CD4-positive, alpha-beta memory T cell (primary cell): Measurements from ENCODE around the gene ATAD5. TPM values are rescaled to one million over a fixed set of nuclear protein-coding genes. Genes with fewer than 3 reads are reported as not detected.
A peak's percentile ranks its signal among the peaks of the same experiment; 100 is the strongest.
"Not testable (repeated sequence)": the region's sequence is repeated elsewhere in the genome, so short reads cannot be mapped to it uniquely, and the experiment has no call there.

Experiments
- CTCF ChIA-PET: fragments of 350-600 bp; sonication (Branson Sonifier 250); formaldehyde crosslinking; loops from one replicate; lab custom pipeline; 2021; ENCODE audit warnings: inconsistent platforms; ENCODE audit not compliant: partially characterized antibody; lab: Charles Lee
- POLR2A ChIA-PET: fragments of 350-600 bp; sonication (Branson Sonifier 250); formaldehyde crosslinking; loops from one replicate; lab custom pipeline; 2021; ENCODE audit not compliant: partially characterized antibody; lab: Charles Lee
- DNase-seq, 5 donors: peaks; one replicate each; pipeline versions ENCODE4 v3.0.0 to v3.0.0-alpha.2; 2020 to 2022; ENCODE audit warnings: mixed read lengths in 1 of 5
- H3K27ac ChIP-seq: one replicate; pipeline ENCODE4 v1.7.0; 2013; ENCODE audit warnings: low read depth, low read length
- H3K27me3 ChIP-seq: 2 replicates; pipeline ENCODE4 v1.7.0; 2013; ENCODE audit warnings: mild to moderate bottlenecking, low read length, moderate library complexity; ENCODE audit not compliant: insufficient read depth
- H3K36me3 ChIP-seq: 2 replicates; pipeline ENCODE4 v1.7.0; 2013; ENCODE audit warnings: mild to moderate bottlenecking, low read length, moderate library complexity; ENCODE audit not compliant: insufficient read depth
- H3K4me1 ChIP-seq: 2 replicates; pipeline ENCODE4 v1.7.0; 2013; ENCODE audit warnings: mild to moderate bottlenecking, low read length, moderate library complexity; ENCODE audit not compliant: insufficient read depth
- H3K4me3 ChIP-seq, 2 donors: one replicate each; pipeline ENCODE4 v1.7.0; 2013; ENCODE audit warnings: low read length in 2 of 2, mild to moderate bottlenecking in 1 of 2
- H3K9me3 ChIP-seq, 2 donors: one replicate each; pipeline ENCODE4 v1.7.0; 2013; ENCODE audit warnings: low read length in 2 of 2, control low read depth in 1 of 2; ENCODE audit not compliant: control insufficient read depth in 1 of 2
- H3K27ac Mint-ChIP-seq, 7 donors: one replicate each; pipeline ENCODE4 v1.8.0; 2020 to 2021; ENCODE audit warnings: mixed read lengths in 7 of 7, mild to moderate bottlenecking in 6 of 7, inconsistent platforms in 3 of 7, moderate library complexity in 3 of 7
- H3K27me3 Mint-ChIP-seq, 2 donors: one replicate each; pipeline ENCODE4 v1.8.0; 2020 to 2021; ENCODE audit warnings: mixed read lengths in 2 of 2
- H3K36me3 Mint-ChIP-seq, 2 donors: one replicate each; pipeline ENCODE4 v1.8.0; 2020 to 2021; ENCODE audit warnings: mixed read lengths in 2 of 2, inconsistent platforms in 1 of 2, mild to moderate bottlenecking in 1 of 2
- H3K4me1 Mint-ChIP-seq, 4 donors: one replicate each; pipeline ENCODE4 v1.8.0; 2020 to 2021; ENCODE audit warnings: mixed read lengths in 4 of 4, mild to moderate bottlenecking in 1 of 4
- H3K4me3 Mint-ChIP-seq, 8 donors: one replicate each; pipeline ENCODE4 v1.8.0; 2020 to 2021; ENCODE audit warnings: mixed read lengths in 8 of 8, mild to moderate bottlenecking in 7 of 8, moderate library complexity in 6 of 8, inconsistent platforms in 3 of 8
- H3K9me3 Mint-ChIP-seq, 8 donors: one replicate each; pipeline ENCODE4 v1.8.0; 2020 to 2021; ENCODE audit warnings: mixed read lengths in 8 of 8, mild to moderate bottlenecking in 5 of 8, inconsistent platforms in 3 of 8, moderate library complexity in 1 of 8
- intact Hi-C: fragments of 100-400 bp; cut with micrococcal nuclease; formaldehyde crosslinking; loops from one replicate; pipeline ENCODE4 v1.15.1; 2023
- polyA plus RNA-seq, 2 donors: library from polyadenylated mRNA; unstranded; fragments of 300-500 nt; fragmentation: Illumina TruSeq; gene quantifications; one replicate each; pipeline ENCODE4 v1.2.3, GENCODE V29; 2021
- total RNA-seq, 2 experiments: library from RNA; stranded (reverse); gene quantifications; one replicate each; pipeline ENCODE4 v1.2.3, GENCODE V29; 2021

Gene ATAD5
- total and polyA plus RNA-seq, 4 experiments from 2014 or later: 0.15 to 4.5 (median 3.2) TPM

- Histone ChIP-seq H3K36me3 (no peaks in the 10 kb centered on the region), H3K9me3 (no peaks in the 10 kb centered on the region), H3K4me3 (no peak overlapping the region), H3K27ac (peak overlapping the region; percentile 38), H3K27me3 (no peaks in the 10 kb centered on the region), H3K4me1 (peaks cover 85% of the 10 kb centered on the region)
- no peak for DNase-seq
- Mint-ChIP-seq H3K9me3 (no peaks in the 10 kb centered on the region), H3K4me3 (peak overlapping the region in 7 of 8 donors; percentile 19 to 87 (median 68)), H3K27me3 (no peaks in the 10 kb centered on the region), H3K36me3 (peaks cover 16 to 23% of the 10 kb centered on the region in 2 donors), H3K27ac (peak overlapping the region; percentile 87 to 96 (median 94)), H3K4me1 (peaks cover 36 to 62% (median 50%) of the 10 kb centered on the region in 4 donors)
- intact Hi-C loops: no loop called here
- CTCF ChIA-PET: interaction anchor here (12.2 kb wide), 1 partner anchor 10 kb away, joined by 271 read pairs; the partner anchor contains the start of gene CRLF3
- POLR2A ChIA-PET: interaction anchor here (11.2 kb wide), 1 partner anchor 10 kb away, joined by 317 read pairs; the partner anchor contains the start of gene CRLF3
Observed at GRCh38 chr17:30812218-30813177, 19.3 kb upstream of the ATAD5 start.

GRCh38 chr17:30814236-30814635 lies 17.5 kb upstream of the ATAD5 start:
- H3K27me3 Mint-ChIP-seq, H3K4me3 Mint-ChIP-seq, H3K27me3 ChIP-seq, H3K9me3 ChIP-seq, H3K36me3 ChIP-seq, H3K27ac ChIP-seq, H3K9me3 Mint-ChIP-seq, intact Hi-C loops, H3K4me3 ChIP-seq, DNase-seq: not testable (repeated sequence)
- H3K27ac Mint-ChIP-seq: peak overlapping the region in 2 of 7 donors; percentile 9 to 64
- peaks cover 35 to 63% (median 50%) of the 10 kb centered on the region in 4 donors for H3K4me1 Mint-ChIP-seq
- H3K36me3 Mint-ChIP-seq: peaks cover 20 to 21% of the 10 kb centered on the region in 2 donors
- peaks cover 89% of the 10 kb centered on the region for H3K4me1 ChIP-seq
- ChIA-PET POLR2A (interaction anchor here (0.6 to 11.2 kb wide), 3 partner anchors 8 to 71 kb away, joined by 3 to 317 read pairs (median 3); partner anchors contain the start of gene CRLF3), CTCF (interaction anchor here (12.2 kb wide), 1 partner anchor 9 kb away, joined by 271 read pairs; the partner anchor contains the start of gene CRLF3)

GRCh38 chr17:30814860-30815259 lies 16.9 kb upstream of the ATAD5 start:
- CTCF ChIA-PET: interaction anchor here (12.2 kb wide), 1 partner anchor 8 kb away, joined by 271 read pairs; the partner anchor contains the start of gene CRLF3
- H3K9me3 ChIP-seq, H3K4me3 Mint-ChIP-seq, POLR2A ChIA-PET, H3K9me3 Mint-ChIP-seq, H3K27me3 ChIP-seq, H3K4me3 ChIP-seq, H3K27ac ChIP-seq, H3K27me3 Mint-ChIP-seq, intact Hi-C loops, H3K36me3 ChIP-seq, DNase-seq: not testable (repeated sequence)
- peaks cover 20 to 21% of the 10 kb centered on the region in 2 donors for H3K36me3 Mint-ChIP-seq
- H3K4me1 ChIP-seq: peaks cover 89% of the 10 kb centered on the region
- H3K27ac Mint-ChIP-seq: peak overlapping the region in 1 of 7 donors; percentile 9
- H3K4me1 Mint-ChIP-seq: peaks cover 35 to 63% (median 49%) of the 10 kb centered on the region in 4 donors

- Histone ChIP-seq H3K9me3 (no peaks in the 10 kb centered on the region), H3K4me1 (peaks cover 89% of the 10 kb centered on the region), H3K27ac (no peak overlapping the region), H3K27me3 (no peaks in the 10 kb centered on the region), H3K4me3 (no peak overlapping the region), H3K36me3 (no peaks in the 10 kb centered on the region)
- CTCF ChIA-PET: no interaction called here
- peaks cover 35 to 63% (median 52%) of the 10 kb centered on the region in 4 donors for H3K4me1 Mint-ChIP-seq
- POLR2A ChIA-PET: no interaction called here
- no peaks in the 10 kb centered on the region for H3K27me3 Mint-ChIP-seq
- peak overlapping the region in 1 of 8 donors; percentile 20 for H3K4me3 Mint-ChIP-seq
- DNase-seq: no peak
- peaks cover 21 to 25% of the 10 kb centered on the region in 2 donors for H3K36me3 Mint-ChIP-seq
- H3K9me3 Mint-ChIP-seq: no peaks in the 10 kb centered on the region
- H3K27ac Mint-ChIP-seq: peak overlapping the region in 2 of 7 donors; percentile 23 to 65
- intact Hi-C loops: no loop called here
Observed at GRCh38 chr17:30816165-30816564, 15.6 kb upstream of the ATAD5 start.

GRCh38 chr17:30819971-30820705 lies 11.6 kb upstream of the ATAD5 start:
- intact Hi-C loops: loop anchor here (5.0 kb wide), 3 partner anchors 33 to 497 kb away; no protein-coding TSS in a partner anchor
- Mint-ChIP-seq H3K27ac (peak overlapping the region; percentile 90 to 97 (median 94)), H3K9me3 (no peaks in the 10 kb centered on the region), H3K4me3 (peak overlapping the region; percentile 93 to 100 (median 96)), H3K36me3 (peaks cover 11 to 35% of the 10 kb centered on the region in 2 donors), H3K27me3 (no peaks in the 10 kb centered on the region), H3K4me1 (peaks cover 37 to 65% (median 48%) of the 10 kb centered on the region in 4 donors)
- H3K4me1 ChIP-seq: peaks cover 74% of the 10 kb centered on the region
- no peaks in the 10 kb centered on the region for H3K36me3 ChIP-seq
- ChIA-PET POLR2A (interaction anchor here (1.4 to 11.3 kb wide), 2 partner anchors 11 kb away, joined by 4 to 317 read pairs; partner anchors contain the start of gene ATAD5), CTCF (interaction anchor here (0.7 to 12.7 kb wide), 2 partner anchors 10 to 1320 kb away, joined by 3 to 271 read pairs; no protein-coding TSS in a partner anchor)
- peak overlapping the region; percentile 83 for H3K27ac ChIP-seq
- H3K4me3 ChIP-seq: peak overlapping the region; percentile 33 to 42
- DNase-seq: no peak
- H3K9me3 ChIP-seq: no peaks in the 10 kb centered on the region
- H3K27me3 ChIP-seq: no peaks in the 10 kb centered on the region

- Histone ChIP-seq H3K9me3 (no peaks in the 10 kb centered on the region), H3K36me3 (no peaks in the 10 kb centered on the region), H3K27ac (peak overlapping the region; percentile 83), H3K27me3 (no peaks in the 10 kb centered on the region), H3K4me3 (peak overlapping the region; percentile 10 to 90), H3K4me1 (peaks cover 68% of the 10 kb centered on the region)
- Mint-ChIP-seq H3K36me3 (peaks cover 5 to 28% of the 10 kb centered on the region in 2 donors), H3K9me3 (peaks cover 0 to 2% (median 0%) of the 10 kb centered on the region in 8 donors), H3K4me1 (peaks cover 35 to 65% (median 47%) of the 10 kb centered on the region in 4 donors), H3K4me3 (peak overlapping the region; percentile 93 to 100 (median 96)), H3K27ac (peak overlapping the region; percentile 90 to 97 (median 94)), H3K27me3 (no peaks in the 10 kb centered on the region)
- DNase-seq: no peak
- POLR2A ChIA-PET: interaction anchor here (1.0 to 11.3 kb wide), 3 partner anchors 9 to 36 kb away, joined by 5 to 317 read pairs (median 6); partner anchors contain the start of gene ATAD5
- intact Hi-C loops: loop anchor here (5.0 kb wide), 3 partner anchors 35 to 495 kb away; no protein-coding TSS in a partner anchor
- CTCF ChIA-PET: interaction anchor here (12.7 kb wide), 1 partner anchor 12 kb away, joined by 271 read pairs; no protein-coding TSS in a partner anchor
Observed at GRCh38 chr17:30821871-30822723, 9.7 kb upstream of the ATAD5 start.
